ENCODE data around the gene IGF2BP2. TPM values are rescaled to one million over a fixed set of nuclear protein-coding genes. Genes with fewer than 3 reads are reported as not detected.

The IGF2BP2 gene
- total RNA-seq, 4 donors from 2014 or later = 29.3 to 49.8 (median 41.8) TPM

DNA sequence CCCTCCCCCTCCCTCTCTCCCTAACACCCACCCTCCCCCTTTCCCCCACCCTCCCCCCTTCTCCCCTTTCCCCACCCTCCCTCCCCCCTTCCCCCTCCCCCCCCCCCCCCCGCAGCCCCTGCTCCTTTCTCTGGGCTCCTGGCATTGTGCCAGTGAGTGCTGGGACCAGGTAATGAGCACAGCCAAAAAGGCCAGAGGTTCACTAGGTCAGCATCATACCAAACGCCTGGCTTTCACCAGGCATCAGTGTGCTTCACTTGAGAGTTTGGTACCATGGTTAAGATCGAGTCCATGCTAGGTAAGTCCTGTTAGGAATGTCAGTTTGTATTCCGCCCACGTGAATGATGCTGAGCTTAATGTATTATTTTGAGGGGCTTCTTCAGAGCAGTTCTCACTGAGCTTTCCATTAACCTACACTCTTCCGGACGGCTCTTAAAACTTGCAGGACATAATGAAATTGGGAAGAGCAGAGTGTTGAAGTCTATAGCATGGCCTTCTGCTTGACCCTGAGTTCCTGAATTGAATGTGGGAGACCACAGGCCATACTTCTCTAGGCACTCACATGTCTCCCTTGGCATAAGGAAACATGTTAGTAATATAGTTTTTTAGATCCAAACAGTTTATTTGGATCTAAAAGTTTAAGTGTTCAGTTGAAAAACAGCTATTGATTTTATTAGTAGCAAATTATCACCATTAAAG is 193.2 kb downstream of the IGF2BP2 start:
- Histone ChIP-seq H3K36me3 (peaks cover 0 to 29% (median 0%) of the 10 kb centered on the region in 3 donors), H3K27ac (peak overlapping the region in 2 of 4 donors; percentile 65 to 71), H3K9me3 (no peaks in the 10 kb centered on the region), H3K4me3 (no peak overlapping the region), H3K27me3 (no peaks in the 10 kb centered on the region), H3K4me1 (peaks cover 0 to 30% (median 16%) of the 10 kb centered on the region in 4 donors)
- no peak for DNase-seq (ENCODE audit: low spot score in 2 of 2)
- peak in 1 of 2 donors; percentile 2 for TF ChIP-seq EP300 (IDR thresholded peaks at IDR 0.05)
- TF ChIP-seq, protein P1, sequence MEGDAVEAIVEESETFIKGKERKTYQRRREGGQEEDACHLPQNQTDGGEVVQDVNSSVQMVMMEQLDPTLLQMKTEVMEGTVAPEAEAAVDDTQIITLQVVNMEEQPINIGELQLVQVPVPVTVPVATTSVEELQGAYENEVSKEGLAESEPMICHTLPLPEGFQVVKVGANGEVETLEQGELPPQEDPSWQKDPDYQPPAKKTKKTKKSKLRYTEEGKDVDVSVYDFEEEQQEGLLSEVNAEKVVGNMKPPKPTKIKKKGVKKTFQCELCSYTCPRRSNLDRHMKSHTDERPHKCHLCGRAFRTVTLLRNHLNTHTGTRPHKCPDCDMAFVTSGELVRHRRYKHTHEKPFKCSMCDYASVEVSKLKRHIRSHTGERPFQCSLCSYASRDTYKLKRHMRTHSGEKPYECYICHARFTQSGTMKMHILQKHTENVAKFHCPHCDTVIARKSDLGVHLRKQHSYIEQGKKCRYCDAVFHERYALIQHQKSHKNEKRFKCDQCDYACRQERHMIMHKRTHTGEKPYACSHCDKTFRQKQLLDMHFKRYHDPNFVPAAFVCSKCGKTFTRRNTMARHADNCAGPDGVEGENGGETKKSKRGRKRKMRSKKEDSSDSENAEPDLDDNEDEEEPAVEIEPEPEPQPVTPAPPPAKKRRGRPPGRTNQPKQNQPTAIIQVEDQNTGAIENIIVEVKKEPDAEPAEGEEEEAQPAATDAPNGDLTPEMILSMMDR (IDR thresholded peaks at IDR 0.05) = no peak
- TF ChIP-seq POLR2A (IDR thresholded peaks at IDR 0.05) = no peak
- WGBS, 2 donors = 75 to 91% methylated on average over 6 of the region's 7 CpGs

DNA sequence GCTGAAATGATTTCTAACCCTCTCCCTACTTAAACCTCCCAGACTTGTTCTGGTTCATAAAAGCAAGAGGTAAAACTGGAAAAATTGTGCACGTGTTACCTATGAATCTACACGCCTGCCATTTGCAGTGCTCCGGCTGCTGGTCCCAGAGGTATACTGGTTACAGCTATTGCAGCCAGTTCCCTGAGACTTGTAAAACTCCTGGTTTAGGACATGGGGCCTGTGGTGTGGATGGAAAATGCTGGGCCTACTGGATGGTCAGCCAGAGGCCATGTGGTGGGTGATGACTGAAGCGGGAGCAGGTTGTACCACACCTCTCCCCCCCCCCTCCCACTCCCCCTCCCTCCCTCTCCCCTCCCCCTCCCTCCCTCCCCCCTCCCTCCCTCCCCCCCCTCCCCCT is 193.7 kb downstream of the IGF2BP2 start:
- TF ChIP-seq POLR2A (IDR thresholded peaks at IDR 0.05) = no peak
- peak in 1 of 2 donors; percentile 24 for TF ChIP-seq EP300 (IDR thresholded peaks at IDR 0.05)
- 68 to 91% methylated on average over 4 of the region's 4 CpGs for WGBS, 2 donors
- no peaks in the 10 kb centered on the region for H3K9me3 ChIP-seq
- peak overlapping the region; percentile 49 to 87 (median 76) for H3K27ac ChIP-seq
- peaks cover 0 to 30% (median 16%) of the 10 kb centered on the region in 4 donors for H3K4me1 ChIP-seq
- peaks cover 0 to 34% (median 0%) of the 10 kb centered on the region in 3 donors for H3K36me3 ChIP-seq
- H3K4me3 ChIP-seq = no peak overlapping the region
- peak in 1 of 2 donors; percentile 45 for DNase-seq (ENCODE audit: low spot score in 2 of 2)
- no peaks in the 10 kb centered on the region for H3K27me3 ChIP-seq

DNA sequence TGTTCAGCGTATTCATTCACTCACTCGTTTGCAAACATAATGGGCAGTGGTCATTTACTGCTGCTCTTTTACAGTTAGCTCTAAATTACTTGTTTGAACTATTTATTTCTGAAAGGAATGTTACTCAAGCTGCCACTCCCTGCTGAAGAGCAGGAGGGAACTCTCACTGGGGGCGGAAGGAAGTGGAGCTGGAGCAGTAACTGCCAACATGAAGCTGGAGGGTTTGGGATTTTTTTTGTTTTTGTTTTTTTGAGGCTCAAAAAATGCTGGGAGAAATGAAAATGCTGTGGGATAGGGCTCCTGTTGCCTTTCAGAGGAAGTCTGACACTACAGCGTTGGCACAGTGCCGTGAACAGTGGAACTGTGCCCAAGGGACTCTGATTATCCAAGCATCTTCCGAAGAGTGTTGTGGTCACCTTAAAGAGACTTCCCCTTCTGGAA is 194.6 kb downstream of the IGF2BP2 start:
- no peaks in the 10 kb centered on the region for H3K9me3 ChIP-seq
- H3K27ac ChIP-seq = peak overlapping the region; percentile 49 to 87 (median 76)
- no peak overlapping the region for H3K4me3 ChIP-seq
- peaks cover 0 to 44% (median 0%) of the 10 kb centered on the region in 3 donors for H3K36me3 ChIP-seq
- peaks cover 0 to 30% (median 16%) of the 10 kb centered on the region in 4 donors for H3K4me1 ChIP-seq
- H3K27me3 ChIP-seq = no peaks in the 10 kb centered on the region
- TF ChIP-seq POLR2A (IDR thresholded peaks at IDR 0.05) (no peak), EP300 (IDR thresholded peaks at IDR 0.05) (peak in 1 of 2 donors; percentile 39)
- TF ChIP-seq, protein P1 (IDR thresholded peaks at IDR 0.05) = no peak
- 8 to 22% methylated on average over 6 of the region's 6 CpGs for WGBS, 2 donors
- peak; percentile 56 to 74 for DNase-seq (ENCODE audit: low spot score in 2 of 2)

DNA sequence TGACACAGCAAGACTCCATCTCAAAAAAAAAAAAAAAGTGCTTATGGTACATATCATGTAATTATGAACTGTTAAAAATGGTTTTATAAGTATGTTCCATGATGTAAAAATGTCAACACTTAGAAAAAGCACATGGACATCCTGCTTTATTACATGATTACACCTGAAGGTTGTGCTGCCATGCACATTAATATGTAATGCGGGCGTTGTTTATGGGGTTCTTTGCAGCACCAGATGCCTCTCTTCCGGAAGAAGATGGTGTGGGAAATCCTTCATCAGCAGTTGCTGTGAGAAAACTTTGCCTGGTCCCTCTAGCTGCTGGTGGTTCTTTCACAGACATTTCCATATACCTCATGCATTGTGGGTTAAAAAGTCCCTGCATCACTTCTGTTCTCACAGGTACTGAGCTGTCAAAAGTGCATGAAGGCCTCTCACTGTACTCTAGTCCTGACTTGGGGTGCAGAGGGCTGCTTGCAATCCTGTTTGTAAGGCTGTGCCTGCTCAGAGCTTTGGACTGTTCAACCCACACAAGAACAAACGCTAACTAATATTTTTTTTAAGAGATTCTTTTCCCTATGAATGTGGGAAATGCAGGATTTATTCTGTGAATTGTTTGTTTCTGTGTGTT is 195.2 kb downstream of the IGF2BP2 start:
- H3K4me1 ChIP-seq = peaks cover 0 to 30% (median 16%) of the 10 kb centered on the region in 4 donors
- DNase-seq (ENCODE audit: low spot score in 2 of 2) = no peak
- TF ChIP-seq EP300 (IDR thresholded peaks at IDR 0.05) (no peak), POLR2A (IDR thresholded peaks at IDR 0.05) (no peak)
- TF ChIP-seq, protein P1 (IDR thresholded peaks at IDR 0.05) = no peak
- 56 to 62% methylated on average over 4 of the region's 4 CpGs for WGBS, 2 donors
- peak overlapping the region in 3 of 4 donors; percentile 67 to 87 (median 85) for H3K27ac ChIP-seq
- H3K9me3 ChIP-seq = no peaks in the 10 kb centered on the region
- H3K36me3 ChIP-seq = peaks cover 0 to 49% (median 0%) of the 10 kb centered on the region in 3 donors
- no peaks in the 10 kb centered on the region for H3K27me3 ChIP-seq
- H3K4me3 ChIP-seq = no peak overlapping the region

DNA sequence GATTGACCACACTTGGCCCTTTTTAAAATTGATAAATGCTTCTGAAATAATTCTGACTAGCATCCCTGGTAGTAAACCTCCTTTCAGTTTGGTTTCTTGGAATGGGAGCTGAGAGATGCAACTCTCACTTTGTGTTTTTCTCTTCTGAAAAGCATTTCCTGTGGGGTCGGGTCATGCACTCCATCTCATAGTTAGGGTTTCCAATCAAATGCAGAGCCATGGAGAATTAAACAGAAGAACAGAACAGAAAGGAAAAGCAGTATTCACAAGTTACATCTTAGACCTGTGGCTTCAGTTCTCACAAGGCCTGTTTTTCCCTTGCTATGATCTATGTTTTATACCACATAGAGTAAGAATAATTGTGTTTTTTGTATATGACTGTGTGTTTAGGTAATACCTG is 199.1 kb downstream of the IGF2BP2 start:
- Histone ChIP-seq H3K4me1 (peaks cover 0 to 23% (median 16%) of the 10 kb centered on the region in 4 donors), H3K9me3 (no peaks in the 10 kb centered on the region), H3K27me3 (no peaks in the 10 kb centered on the region), H3K36me3 (peaks cover 0 to 75% (median 2%) of the 10 kb centered on the region in 3 donors), H3K4me3 (no peak overlapping the region), H3K27ac (no peak overlapping the region)
- WGBS, 2 donors = 55 to 69% methylated on average over 1 of the region's 1 CpG
- TF ChIP-seq EP300 (IDR thresholded peaks at IDR 0.05) = no peak
- TF ChIP-seq POLR2A (IDR thresholded peaks at IDR 0.05) = no peak
- TF ChIP-seq, protein P1 (IDR thresholded peaks at IDR 0.05) = no peak
- no peak for DNase-seq (ENCODE audit: low spot score in 2 of 2)
